Brain microvascular endothelial cell (primary cell): ENCODE measurements around the gene CCM2.

Experiments used
- DNase-seq: peaks from one replicate; pipeline ENCODE4 v3.0.0-alpha.2; 2020
- H3K27ac ChIP-seq: fragments of 250-450 bp; sonication (Bioruptor Pico); 2 replicates; pipeline ENCODE4 v1.5.1; 2020; ENCODE audit warnings: mild to moderate bottlenecking, moderate library complexity
- H3K27me3 ChIP-seq: fragments of 250-450 bp; sonication (Bioruptor Pico); replicated peaks from 2 replicates; pipeline ENCODE4 v1.5.1; 2020; ENCODE audit warnings: mild to moderate bottlenecking
- H3K36me3 ChIP-seq: fragments of 250-450 bp; sonication (Bioruptor Pico); replicated peaks from 2 replicates; pipeline ENCODE4 v1.5.1; 2020; ENCODE audit warnings: mild to moderate bottlenecking
- H3K4me3 ChIP-seq: 2 replicates; pipeline ENCODE4 v1.5.1; 2011; ENCODE audit warnings: low read depth, mild to moderate bottlenecking, control low read depth, low read length, moderate library complexity
- in situ Hi-C: cut with HindIII; loops from 2 replicates; pipeline ENCODE4 v1.10.0; 2017; ENCODE audit warnings: low sequenced_read_pairs, low pct_ligation_motif_present
- TF ChIP-seq, protein P1 (sequence below): IDR thresholded peaks from 2 replicates; pipeline ENCODE4 v1.5.1; 2011; ENCODE audit warnings: low read depth, mild to moderate bottlenecking, moderate library complexity, low read length, control low read depth, inconsistent platforms; ENCODE audit errors: missing control alignments

Gene CCM2

DNA sequence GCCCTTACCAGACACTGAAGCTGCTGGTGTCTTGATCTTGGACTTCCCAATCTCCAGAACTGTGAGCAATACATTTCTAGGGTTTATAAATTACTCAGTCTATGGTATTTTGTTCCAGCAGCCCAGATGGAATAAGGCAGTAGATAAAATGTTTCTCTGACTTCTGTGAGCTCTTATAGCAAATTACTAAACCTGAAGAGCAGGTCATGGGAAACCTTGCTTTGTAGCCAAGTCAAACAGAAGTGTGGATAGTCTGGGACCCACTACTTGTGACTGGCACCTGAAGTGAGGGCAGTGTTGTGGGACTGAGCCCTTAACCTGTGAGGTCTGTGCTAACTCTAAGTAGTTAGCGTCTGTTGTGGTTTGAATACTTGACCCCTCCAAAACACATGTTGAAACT lies 116.0 kb downstream of the CCM2 start:
- Histone ChIP-seq H3K4me3 (no peak overlapping the region), H3K27me3 (no peaks in the 10 kb centered on the region), H3K27ac (no peak overlapping the region), H3K36me3 (no peaks in the 10 kb centered on the region)
- TF ChIP-seq, protein P1, sequence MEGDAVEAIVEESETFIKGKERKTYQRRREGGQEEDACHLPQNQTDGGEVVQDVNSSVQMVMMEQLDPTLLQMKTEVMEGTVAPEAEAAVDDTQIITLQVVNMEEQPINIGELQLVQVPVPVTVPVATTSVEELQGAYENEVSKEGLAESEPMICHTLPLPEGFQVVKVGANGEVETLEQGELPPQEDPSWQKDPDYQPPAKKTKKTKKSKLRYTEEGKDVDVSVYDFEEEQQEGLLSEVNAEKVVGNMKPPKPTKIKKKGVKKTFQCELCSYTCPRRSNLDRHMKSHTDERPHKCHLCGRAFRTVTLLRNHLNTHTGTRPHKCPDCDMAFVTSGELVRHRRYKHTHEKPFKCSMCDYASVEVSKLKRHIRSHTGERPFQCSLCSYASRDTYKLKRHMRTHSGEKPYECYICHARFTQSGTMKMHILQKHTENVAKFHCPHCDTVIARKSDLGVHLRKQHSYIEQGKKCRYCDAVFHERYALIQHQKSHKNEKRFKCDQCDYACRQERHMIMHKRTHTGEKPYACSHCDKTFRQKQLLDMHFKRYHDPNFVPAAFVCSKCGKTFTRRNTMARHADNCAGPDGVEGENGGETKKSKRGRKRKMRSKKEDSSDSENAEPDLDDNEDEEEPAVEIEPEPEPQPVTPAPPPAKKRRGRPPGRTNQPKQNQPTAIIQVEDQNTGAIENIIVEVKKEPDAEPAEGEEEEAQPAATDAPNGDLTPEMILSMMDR: no peak
- no peak for DNase-seq
- in situ Hi-C loops: no loop called here

DNA sequence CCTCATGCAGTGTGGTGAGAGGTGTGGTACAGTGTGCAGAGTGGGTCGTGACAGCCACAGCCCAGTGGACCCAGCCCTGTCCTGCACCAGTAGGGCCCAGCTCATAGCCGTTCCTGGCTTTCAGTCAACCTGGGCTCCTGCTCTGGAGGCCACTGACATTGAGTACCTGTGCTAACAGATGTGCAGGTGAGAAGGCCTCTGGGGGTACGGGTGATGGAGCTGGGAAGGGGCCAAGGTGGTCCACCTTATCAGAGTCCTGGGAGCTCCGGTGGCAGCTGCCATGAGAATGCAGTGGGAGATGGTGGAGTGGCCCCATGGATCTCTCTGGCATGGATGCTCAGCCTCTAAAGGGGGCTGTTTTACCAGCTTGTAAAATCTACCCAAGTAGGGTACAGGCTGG lies 117.6 kb downstream of the CCM2 start:
- TF ChIP-seq, protein P1: no peak
- Histone ChIP-seq H3K4me3 (no peak overlapping the region), H3K36me3 (no peaks in the 10 kb centered on the region), H3K27me3 (no peaks in the 10 kb centered on the region), H3K27ac (no peak overlapping the region)
- DNase-seq: no peak
- in situ Hi-C loops: no loop called here

DNA sequence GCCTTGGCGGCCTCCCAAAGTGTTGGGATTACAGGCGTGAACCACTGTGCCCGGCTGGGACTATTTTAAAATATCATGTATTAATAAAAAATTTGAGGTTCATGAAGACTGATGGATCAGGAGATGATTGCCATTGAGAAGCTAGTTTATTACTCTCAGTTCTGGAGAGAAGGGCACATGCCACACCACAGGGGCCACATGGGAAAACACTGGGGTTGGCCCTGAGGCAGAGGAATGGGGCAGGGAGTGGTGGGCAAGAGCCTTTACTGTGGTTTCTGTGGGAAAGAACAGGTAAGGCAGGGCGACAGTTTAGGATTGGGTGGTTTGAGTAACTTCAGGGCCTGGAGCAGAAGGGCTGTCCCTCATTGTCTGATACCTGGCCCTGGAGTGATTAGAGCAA lies 118.3 kb downstream of the CCM2 start:
- no peak for DNase-seq
- no peaks in the 10 kb centered on the region for H3K27me3 ChIP-seq
- H3K36me3 ChIP-seq: no peaks in the 10 kb centered on the region
- no peak overlapping the region for H3K4me3 ChIP-seq
- no peak overlapping the region for H3K27ac ChIP-seq
- in situ Hi-C loops: no loop called here
- TF ChIP-seq, protein P1: no peak

DNA sequence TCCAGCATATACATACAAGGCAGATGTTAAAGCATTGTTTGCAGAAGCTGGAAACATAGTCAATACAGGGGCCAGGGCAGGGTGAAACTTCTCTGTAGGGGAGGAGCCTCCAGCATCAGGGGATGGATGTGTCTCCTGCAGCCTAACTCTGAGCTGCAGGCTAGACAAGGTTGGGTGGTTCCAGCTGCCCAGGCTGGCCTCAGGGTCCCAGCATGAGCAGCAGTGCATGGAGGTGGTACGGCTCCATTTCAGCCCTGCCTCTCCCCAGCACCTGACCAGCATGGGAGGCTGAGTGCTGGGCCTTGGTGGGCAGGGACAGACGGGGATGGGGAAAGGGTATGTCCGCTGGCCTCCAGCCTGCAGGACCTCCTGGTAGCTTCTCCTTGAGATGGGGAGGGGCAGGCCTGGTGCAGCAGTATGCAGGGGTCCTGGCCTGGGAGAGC lies 118.9 kb downstream of the CCM2 start:
- no peak overlapping the region for H3K4me3 ChIP-seq
- H3K36me3 ChIP-seq: no peaks in the 10 kb centered on the region
- DNase-seq: no peak
- H3K27me3 ChIP-seq: no peaks in the 10 kb centered on the region
- TF ChIP-seq, protein P1: no peak
- no peak overlapping the region for H3K27ac ChIP-seq
- in situ Hi-C loops: no loop called here

DNA sequence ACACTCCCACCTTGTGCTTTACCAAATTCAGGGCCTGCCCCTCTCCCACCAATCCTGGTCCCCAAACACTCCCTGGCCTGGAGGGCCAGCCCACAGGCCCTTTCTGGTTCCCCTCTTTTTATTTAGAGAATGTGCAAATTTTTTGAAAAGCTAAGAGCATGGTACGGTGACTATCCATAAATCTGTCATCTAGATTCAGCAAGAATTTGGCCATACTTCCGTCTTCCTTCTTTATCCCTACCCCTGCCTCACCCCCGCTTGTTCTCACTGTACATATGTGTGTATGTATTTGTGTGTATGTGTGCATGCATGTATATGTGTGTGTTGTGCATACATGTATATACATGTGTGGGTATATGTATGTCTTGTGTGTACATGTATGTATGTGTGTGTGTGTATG lies 119.5 kb downstream of the CCM2 start:
- no peak overlapping the region for H3K4me3 ChIP-seq
- no peaks in the 10 kb centered on the region for H3K36me3 ChIP-seq
- no peak for DNase-seq
- no peaks in the 10 kb centered on the region for H3K27me3 ChIP-seq
- TF ChIP-seq, protein P1: no peak
- no peak overlapping the region for H3K27ac ChIP-seq
- in situ Hi-C loops: no loop called here
